ENCODE data around the gene NCS1. TPM values are rescaled to one million over a fixed set of nuclear protein-coding genes. Genes with fewer than 3 reads are reported as not detected.

The NCS1 gene
- total RNA-seq, 2 donors from 2014 or later = 3.8 to 21.3 TPM

DNA sequence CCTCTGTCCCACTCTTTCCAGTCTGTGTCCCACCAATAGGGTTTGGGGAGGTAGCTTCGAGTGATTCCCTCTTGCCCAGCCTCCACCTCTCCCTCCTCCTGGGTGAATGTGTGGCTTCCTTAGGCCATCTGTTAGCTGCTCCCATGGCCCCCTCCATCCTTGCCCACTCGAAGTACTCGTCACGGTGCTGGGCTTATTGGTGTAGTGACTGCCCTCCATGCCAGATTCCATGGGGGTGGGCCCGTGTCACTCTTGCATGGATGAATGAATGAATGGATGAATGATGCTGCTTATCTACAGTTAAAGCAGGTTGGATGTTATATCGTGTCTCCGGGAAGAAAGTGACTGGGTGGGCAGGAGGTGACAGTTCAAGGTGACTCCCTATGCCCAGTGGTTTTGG, 112.5 kb downstream of the NCS1 start:
- Histone ChIP-seq H3K4me1 (no peaks in the 10 kb centered on the region), H3K27ac (no peak overlapping the region)

DNA sequence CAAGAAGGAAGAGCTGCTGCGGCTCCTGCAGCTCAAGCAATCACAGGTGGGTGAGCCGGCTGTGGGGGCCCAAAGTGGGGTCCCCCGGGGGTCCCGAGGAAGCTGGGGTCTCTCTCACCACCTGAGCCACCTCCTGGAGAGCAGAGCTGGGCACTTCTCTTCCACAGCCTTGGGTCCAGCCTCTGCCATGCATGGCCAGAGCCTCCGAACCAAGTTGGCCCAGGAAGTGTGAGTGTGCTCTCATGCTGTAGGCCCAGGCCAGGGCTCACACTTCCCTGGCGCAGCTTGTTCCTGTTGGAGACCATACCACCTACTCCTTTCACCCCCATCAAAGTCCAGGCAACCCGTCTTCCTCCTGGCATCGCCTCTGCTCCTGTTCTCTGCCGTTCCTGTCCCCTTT, 113.1 kb downstream of the NCS1 start:
- H3K27me3 ChIP-seq = no peaks in the 10 kb centered on the region
- TF ChIP-seq, protein P1, sequence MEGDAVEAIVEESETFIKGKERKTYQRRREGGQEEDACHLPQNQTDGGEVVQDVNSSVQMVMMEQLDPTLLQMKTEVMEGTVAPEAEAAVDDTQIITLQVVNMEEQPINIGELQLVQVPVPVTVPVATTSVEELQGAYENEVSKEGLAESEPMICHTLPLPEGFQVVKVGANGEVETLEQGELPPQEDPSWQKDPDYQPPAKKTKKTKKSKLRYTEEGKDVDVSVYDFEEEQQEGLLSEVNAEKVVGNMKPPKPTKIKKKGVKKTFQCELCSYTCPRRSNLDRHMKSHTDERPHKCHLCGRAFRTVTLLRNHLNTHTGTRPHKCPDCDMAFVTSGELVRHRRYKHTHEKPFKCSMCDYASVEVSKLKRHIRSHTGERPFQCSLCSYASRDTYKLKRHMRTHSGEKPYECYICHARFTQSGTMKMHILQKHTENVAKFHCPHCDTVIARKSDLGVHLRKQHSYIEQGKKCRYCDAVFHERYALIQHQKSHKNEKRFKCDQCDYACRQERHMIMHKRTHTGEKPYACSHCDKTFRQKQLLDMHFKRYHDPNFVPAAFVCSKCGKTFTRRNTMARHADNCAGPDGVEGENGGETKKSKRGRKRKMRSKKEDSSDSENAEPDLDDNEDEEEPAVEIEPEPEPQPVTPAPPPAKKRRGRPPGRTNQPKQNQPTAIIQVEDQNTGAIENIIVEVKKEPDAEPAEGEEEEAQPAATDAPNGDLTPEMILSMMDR (IDR thresholded peaks at IDR 0.05) = no peak

More for the DNA sequence above, 112.5 kb downstream of the NCS1 start:
- TF ChIP-seq, protein P1 (IDR thresholded peaks at IDR 0.05) = no peak
- DNase-seq = no peak
- Histone ChIP-seq H3K36me3 (no peaks in the 10 kb centered on the region), H3K9ac (ENCODE audit: low read depth in 2 of 2, low read length in 2 of 2) (no peak overlapping the region), H3K27me3 (no peaks in the 10 kb centered on the region), H3K9me3 (no peaks in the 10 kb centered on the region), H3K4me3 (no peak overlapping the region)
- intact Hi-C loops (cut with DNase I) = no loop called here

DNA sequence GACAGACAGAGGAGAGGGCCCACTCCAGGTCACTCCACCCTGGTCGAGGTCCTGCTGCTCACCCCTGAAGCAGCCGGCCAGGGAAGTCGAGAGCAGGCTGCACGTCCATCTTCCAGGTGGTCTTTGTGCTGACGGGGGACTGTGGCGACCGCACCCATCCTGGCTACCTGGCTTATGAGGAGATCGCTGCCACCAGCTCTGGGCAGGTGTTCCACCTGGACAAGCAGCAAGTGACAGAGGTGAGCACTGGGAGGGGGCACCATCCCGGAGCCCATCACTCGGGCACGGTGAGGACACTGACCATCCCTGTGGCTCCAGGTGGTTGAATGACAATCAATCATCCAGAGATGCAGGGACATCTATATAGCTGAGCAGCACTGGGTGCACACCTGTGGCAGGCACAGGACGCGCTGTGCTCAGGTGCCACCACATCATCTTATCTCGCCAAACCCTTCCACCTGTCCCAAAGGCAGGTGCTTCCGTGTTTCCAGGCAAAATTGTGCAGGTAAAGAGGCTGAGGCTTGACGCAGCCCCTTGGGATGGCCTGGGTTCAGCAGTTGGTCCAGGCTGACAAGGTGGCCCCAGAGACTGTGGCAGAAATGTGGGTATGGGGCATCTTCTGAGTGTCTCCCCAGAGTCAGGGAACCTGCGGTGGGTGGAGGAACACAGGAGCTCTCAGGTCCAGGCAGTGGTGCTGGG, 114.0 kb downstream of the NCS1 start:
- intact Hi-C loops (cut with DNase I) = no loop called here
- DNase-seq = no peak
- no peak overlapping the region for H3K27ac ChIP-seq

More for the DNA sequence above, 113.1 kb downstream of the NCS1 start:
- Histone ChIP-seq H3K9me3 (no peaks in the 10 kb centered on the region), H3K4me1 (no peaks in the 10 kb centered on the region), H3K27ac (no peak overlapping the region), H3K9ac (ENCODE audit: low read depth in 2 of 2, low read length in 2 of 2) (no peak overlapping the region), H3K36me3 (no peaks in the 10 kb centered on the region), H3K4me3 (no peak overlapping the region)
- no peak for DNase-seq
- intact Hi-C loops (cut with DNase I) = no loop called here

More for the DNA sequence above, 114.0 kb downstream of the NCS1 start:
- no peaks in the 10 kb centered on the region for H3K9me3 ChIP-seq
- no peak overlapping the region for H3K4me3 ChIP-seq
- no peaks in the 10 kb centered on the region for H3K27me3 ChIP-seq
- H3K36me3 ChIP-seq = no peaks in the 10 kb centered on the region
- TF ChIP-seq, protein P1 (IDR thresholded peaks at IDR 0.05) = no peak
- no peaks in the 10 kb centered on the region for H3K4me1 ChIP-seq
- no peak overlapping the region for H3K9ac ChIP-seq (ENCODE audit: low read depth in 2 of 2, low read length in 2 of 2)

Other genes starting within 250 kb of the NCS1 start
- gene FNBP1, start 129.2 kb upstream of the NCS1 start, total RNA-seq = 10 to 100 TPM; 24.7 to 55.5 TPM
- gene GPR107, start 118.5 kb upstream of the NCS1 start, total RNA-seq = 10 to 100 TPM; 42.2 to 51.2 TPM
- 10 to 100 TPM; 20.1 to 30.6 TPM for gene HMCN2, start 93.4 kb downstream of the NCS1 start, total RNA-seq

Data from colonic mucosa (tissue), 4 donors.